T-helper 2 cell treated with Interferon-gamma antibody and Interleukin-4, amounts not matched to agents 100 ng/mL and 5 ng/mL, for 36 hours (primary cell): ENCODE data around the gene ARMC9. TPM values are rescaled to one million over a fixed set of nuclear protein-coding genes. Genes with fewer than 3 reads are reported as not detected.

Experiments used
- intact Hi-C: fragments of 100-400 bp; cut with micrococcal nuclease; formaldehyde crosslinking; loops from one replicate; pipeline ENCODE4 v1.15.1; 2023
- total RNA-seq: library from RNA; stranded (reverse); gene quantifications from 2 replicates; pipeline ENCODE4 v1.2.3, GENCODE V29; 2022

ARMC9 gene
- total RNA-seq, 1 donor from 2014 or later, result 0.50 TPM

DNA sequence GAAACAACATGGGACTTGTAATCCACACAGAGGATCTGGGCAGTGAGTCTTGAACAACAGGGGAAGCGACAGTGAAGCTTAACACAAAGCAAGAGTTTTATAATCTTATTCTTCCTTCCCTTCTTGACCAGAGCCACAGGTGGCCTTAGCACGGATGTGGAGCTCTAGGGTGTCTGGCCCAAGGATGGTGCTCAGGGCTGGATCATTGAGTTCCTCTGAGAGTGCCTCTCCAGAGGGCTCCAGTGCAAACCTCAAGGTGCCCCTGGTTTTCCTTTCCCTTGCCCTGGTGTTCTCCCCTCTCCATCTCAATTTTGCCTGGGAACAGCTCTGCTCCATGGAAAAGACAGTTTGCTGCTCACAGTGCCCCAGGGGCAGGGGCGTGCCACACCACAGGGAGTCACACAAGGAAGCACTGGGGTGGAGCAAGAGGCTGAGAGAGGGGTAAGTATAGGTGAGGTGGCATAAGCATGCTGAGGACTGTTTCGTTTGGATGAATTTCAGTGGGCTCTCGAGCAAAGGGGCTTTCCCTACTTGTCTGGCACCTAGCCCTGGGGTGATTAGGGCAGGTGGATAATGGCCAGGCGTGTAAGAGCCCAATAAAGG lies 108.5 kb downstream of the ARMC9 start:
- intact Hi-C loops, result no loop called here

DNA sequence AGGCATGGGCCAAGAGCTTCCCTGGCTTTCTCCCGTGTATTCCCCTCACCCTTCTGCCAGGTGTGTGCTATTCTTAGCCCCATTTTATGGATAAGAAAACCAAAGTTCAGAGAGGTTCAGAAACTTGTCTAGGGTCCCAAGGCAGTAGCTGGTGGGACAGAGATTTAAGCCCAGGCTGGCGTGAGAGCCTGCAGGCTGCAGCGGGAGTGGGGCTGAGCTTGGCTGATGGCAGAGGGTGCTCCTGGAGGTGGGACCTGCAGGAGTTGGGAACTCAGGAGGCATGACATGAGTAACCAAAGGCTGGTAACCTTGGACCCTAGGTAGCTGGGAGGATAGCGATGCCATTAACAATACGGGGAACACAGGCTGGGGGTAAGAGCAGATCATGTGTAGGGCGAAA lies 109.8 kb downstream of the ARMC9 start:
- intact Hi-C loops, result no loop called here

DNA sequence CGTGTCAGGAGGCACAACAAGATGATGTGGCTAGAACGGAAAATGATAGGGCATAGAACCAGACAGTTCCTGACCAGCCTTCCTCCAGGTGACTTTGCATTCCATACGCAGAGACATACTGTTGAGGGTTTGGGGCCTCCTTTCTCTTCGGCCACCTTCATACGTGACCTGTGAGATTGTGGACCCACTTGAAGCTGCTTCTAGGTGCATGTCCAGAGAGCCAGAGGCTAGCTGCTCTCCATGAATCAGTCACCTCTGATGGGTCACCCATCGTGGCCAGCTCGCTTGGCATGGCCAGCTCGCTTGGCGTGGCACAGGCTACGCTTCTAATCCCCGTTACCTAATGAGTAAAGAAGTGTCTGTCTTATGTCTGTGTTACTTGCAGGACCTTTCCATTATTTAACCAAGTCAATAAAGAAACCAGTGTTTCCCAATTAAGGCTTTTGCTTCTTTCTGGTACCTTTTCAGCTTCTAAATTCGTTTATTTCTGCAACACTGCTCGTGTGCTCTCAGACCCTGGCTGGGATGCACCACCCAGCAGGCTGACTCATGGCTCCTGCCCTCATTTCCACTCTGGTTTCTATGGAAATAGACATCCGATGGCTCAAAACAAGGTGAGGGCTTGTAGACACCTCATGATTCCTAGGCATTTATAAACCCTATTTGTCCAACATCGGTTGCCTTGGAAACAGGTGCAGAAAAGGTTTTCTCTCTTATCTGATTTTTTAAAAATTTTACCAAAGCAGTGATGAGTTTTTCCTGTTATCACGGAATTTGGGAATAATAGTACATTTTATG lies 110.4 kb downstream of the ARMC9 start:
- intact Hi-C loops, result no loop called here

DNA sequence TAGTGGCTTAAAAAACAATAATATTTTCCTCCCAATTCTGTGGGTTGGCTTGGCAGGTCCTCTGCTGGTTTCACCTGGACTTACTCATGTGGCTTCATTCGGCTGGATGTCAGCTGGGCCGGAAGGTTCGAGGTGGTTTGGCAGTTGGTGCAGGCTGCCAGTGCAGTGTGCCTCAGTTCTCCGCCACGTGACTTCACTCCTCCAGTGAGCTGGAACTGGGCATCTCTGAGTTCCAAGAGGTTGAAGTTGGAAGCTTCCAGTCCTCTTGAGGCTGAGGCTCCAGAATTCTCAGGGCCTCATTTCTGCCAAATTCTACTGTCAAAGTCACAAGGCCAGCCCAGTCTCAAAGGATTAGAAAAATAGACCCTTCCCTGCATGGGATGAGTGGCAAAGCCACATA lies 113.6 kb downstream of the ARMC9 start:
- intact Hi-C loops, result no loop called here

DNA sequence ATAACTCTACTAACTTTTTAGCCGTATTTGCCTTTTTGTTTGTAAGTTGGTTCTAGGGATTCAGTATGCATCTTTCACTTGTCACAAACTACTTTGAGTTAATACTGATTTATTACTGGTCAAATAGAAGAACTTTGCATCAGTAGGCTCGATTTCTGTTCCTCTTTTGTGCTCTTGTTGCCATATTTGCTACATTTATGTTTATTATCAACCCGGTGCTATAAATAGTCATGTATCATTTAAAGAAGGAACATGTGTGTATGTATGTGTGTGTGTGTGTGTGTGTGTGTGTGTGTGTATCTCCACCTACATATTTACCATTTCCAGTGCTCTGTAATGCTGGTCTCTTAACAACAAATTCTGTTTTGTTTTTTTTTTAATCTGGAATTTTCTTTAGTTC lies 117.5 kb downstream of the ARMC9 start:
- intact Hi-C loops, result no loop called here

DNA sequence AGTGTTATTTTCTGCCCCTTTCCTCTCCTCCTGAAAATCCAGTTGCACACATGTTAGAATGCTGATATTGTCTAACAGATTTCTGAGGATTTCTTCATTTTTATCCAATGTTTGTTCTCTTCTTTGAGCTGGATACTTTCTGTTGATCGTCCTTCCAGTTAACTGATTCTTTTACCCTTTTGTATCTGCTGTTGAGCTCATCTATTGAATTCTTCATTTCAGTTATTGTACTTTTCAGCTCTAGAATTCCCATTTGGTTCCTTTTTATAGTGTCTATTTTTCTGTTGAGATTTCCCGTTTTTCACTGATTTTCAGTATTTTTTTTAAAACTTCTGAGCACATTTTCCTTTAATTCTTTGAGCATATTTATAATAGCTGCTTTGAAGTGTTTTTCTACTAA lies 119.1 kb downstream of the ARMC9 start:
- intact Hi-C loops, result no loop called here

DNA sequence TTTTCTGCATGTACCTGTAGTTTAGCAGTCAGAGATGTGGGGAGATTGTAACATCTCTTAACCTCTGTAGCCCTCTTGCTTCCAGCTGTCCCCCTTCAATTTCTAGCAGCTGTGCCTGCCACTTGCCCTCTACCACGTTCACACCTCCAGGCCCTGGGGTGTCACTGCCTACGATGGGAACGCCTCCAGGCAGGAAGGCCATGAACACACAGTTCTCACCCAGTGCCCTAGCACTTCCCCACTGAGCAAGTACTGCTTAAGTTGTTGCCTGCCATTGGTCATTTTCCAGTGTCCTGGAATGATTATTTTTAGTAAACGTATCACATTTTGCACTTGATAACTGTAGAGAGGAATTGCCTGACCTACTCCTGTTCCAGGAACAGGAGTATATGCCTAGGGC lies 120.0 kb downstream of the ARMC9 start:
- intact Hi-C loops, result no loop called here

DNA sequence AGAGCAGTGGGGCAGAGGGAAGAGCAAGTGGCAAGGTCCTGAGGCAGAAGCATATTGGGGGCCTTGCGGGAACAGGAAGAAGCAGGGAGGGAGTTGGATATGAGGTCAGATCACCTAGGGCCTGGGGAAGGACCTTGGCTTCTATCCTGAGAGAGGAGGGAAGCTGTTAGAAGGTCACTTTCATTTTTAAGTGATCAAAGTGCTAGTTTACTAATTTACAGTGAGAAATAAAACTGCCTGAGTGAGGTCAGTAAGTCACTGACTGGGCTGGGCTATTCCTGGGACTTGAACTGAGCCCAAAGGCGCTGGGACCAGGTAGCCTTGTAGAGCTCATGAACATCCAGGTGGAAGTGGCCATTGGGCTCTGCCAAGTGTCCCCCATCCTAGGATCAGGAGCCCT lies 120.5 kb downstream of the ARMC9 start:
- intact Hi-C loops, result no loop called here

DNA sequence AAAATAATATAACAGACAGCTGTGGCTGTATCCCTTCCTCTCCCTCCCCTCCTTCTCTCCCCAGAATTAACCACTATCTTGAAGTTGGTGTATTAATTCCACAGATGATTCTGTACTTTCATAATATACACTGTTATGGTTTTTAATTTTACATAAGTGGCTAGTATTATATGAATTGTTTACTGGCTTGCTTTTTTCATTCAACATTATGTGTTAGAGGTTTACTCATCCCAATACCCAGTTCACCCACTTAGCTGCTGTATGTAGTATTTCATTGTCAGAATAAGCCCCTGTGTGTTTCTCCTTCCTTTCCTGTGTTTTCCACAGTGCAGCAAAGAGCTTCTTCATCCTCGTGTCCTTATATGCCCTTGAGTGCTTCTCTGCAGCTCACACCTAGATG lies 121.4 kb downstream of the ARMC9 start:
- intact Hi-C loops, result no loop called here

DNA sequence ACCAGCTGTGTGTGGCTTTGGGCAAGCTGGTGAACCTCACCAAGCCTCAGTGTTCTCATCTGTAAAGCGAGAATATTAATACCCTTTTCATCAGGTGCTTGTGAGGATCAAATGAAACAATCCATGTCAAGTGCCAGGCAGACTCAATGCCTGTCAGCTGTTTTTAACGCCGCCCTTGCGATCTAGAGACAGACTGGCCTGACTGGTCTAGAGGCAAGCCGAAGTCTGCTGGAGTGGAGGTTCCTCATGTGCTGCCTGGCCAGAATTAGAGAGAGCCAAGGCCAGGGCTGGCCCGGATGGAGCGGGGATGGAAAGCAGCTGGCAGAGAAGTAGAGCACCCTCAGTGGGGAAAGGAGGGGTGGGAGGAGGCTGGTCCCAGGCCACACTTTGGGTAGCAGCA lies 122.6 kb downstream of the ARMC9 start:
- intact Hi-C loops, result no loop called here

DNA sequence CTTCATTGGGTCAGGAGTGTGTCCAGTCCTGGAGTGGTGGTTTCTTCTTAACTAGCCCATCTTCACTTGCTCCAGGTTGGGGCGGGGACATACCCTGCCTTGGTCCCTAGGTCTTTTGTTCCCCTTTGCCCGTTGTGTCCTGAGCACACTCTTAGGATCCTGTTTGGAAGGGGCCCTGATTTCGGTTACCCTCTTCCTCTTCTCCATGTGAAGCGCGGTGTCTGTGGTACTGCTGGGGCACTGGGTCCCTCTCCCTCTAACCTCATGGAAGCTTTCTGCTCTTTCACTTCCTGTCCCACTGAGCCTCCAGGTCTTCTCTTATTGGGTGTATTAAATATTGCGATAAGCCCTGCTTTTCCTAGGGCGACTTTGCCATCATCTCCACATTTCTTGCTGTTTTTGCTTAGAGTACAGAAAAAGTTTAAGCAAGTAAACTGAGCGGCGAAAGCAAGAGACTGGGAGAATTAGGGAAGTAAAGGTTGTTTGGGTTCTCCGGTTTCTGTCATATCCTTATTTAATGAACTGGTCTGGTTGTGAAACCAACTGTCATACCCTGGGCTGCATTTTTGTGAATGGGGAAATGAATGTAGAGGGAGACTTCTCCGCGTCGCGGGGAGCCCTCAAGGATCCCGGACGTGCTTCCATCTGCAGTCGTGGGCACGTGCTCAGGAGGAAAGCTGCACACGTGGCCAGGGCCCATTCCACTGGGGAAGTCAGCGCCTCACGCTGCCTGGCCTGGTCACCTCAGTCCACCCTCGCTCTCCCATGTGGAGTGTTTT lies 123.3 kb downstream of the ARMC9 start:
- intact Hi-C loops, result no loop called here

DNA sequence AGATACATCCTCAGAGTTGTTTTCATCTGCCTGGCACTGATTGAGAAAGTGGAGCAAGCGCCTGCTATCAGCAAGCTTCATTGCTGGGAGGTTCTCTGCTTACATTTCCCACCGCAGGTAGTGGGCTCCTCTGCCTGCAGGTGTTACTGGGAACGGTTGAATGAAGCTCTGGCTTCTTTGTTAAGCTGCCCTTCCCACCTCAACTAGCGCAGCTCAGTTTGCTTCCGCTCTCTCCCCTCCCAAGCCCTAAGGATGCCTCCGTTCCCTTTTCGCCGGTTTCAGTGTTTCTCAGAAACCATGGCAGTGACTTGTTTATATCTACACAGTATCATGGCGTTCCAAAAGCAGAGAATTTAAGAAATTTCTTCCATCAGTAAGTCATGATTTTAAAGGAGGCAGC lies 124.9 kb downstream of the ARMC9 start:
- intact Hi-C loops, result no loop called here

DNA sequence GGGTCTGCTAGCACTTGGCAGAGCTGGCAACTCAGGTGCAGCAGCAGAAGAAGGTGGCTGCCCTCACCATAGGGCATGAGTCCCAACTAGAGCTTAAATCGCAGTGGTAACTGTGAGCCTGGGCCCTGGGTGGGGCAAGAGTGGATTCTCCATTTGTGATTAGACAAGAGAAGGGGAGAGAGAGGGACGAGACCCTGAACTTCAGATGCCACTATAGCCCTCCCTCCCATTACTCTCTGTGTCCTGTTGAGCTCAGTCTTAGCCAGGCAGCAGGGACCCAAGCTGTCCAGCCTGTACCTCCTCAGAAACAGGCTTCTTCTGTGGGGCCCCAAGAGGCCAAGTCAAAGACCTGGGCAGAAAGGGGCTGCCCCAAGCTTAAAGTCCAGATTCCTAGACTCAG lies 127.4 kb downstream of the ARMC9 start:
- intact Hi-C loops, result no loop called here

DNA sequence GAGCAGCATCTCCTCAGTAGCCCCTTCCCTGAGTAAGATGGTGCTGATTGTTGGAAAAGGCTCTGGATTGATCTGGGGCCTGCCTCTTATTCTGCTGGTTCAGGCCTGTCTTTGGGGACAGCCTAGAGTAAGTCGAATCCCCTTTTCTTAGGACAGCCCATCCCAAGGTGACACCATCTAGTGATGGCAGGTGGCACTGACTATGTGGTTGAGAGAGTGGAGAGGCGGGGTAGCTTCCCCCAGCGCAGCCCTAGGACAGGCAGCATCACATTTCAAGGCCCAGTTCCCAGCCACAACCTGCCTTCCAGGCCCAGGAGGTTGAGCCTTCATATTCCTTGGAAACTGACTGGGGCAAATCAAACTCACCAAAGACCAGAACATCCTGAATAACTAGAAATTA lies 128.0 kb downstream of the ARMC9 start:
- intact Hi-C loops, result no loop called here

DNA sequence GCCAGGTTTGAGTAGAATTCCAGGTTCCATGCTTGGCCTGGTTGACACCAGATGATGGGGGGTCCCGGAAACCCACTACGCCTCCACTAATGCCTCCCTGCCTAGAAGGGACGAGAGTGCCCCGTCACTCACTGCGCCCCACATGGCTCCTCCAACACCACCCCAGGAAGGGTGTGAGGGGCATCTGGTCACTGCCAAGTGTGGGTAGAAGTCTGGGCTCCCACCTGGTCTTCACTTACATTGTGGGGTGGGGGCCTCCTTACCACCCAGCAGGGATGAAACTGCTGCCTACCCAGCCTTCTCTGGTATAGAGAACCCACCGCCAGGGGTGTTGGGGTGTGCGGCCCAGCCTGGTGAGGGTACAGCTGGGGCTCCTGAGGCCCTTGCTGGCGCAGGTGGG lies 131.9 kb downstream of the ARMC9 start:
- intact Hi-C loops, result no loop called here

DNA sequence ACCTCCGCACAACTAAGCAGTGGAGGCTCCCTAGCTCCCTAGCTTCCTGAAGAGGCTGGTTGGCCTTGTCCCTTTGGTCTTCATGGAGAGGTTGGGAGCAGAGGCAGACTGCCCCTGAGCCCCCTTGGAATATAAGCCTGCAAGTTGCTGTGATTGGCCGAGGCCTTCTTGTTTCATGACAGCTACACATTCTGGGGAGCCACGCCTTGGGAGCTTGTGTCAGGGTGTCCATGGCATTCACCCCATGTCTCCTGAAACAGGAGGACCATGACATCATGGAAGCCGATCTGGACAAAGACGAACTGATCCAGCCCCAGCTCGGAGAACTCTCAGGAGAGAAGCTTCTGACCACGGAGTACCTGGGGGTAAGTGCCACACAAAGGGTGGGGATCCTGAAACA lies 133.1 kb downstream of the ARMC9 start:
- intact Hi-C loops, result no loop called here

DNA sequence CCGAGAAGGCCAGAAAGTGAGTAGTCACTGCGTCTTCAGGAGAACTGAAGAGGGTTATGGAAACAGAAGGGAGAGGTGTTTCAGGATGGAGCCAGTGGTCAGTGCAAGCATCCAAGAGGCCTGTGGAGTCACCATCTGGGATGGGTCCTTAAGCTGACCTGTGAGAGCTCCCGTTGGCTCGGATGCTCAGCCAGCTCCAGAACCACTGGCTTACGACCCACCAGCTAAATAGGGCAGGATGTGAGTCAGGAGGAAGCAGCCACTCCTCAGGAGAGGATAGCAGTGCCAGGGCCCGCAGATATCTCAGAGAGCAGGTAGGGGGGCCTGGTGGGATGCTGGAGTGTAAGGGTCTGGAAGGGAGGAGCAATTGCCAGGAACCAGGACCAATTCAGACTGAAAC lies 134.0 kb downstream of the ARMC9 start:
- intact Hi-C loops, result no loop called here

DNA sequence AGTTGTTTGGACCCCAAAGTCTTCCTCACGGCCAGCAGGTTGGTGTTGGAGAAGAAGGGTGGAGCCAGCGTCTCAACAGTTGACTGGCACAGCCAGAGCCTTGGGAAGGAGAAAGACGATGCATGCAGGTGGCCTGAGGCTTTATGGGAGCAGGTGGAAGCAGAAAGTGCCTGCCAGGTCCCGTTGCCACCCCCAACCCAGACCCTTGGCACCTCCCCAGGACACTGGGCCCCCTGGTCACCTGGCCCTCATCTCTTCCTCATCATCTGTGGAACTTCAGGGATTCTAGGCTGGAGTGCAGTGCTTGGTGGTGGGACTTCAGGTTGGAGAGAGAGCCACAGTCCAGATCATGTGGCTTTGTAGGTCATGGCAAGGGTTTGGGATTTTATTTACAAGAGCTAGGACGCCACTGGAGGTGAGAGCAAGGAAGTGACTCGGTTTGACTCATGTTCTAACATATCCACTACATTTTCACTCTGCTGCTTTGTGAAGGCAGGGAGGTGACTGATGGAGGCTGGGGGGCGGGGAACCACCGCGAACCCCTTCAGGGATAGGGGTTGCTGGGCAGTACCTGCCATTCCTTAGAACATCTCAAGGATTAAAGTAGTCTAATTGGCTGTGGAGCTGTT lies 134.6 kb downstream of the ARMC9 start:
- intact Hi-C loops, result no loop called here

DNA sequence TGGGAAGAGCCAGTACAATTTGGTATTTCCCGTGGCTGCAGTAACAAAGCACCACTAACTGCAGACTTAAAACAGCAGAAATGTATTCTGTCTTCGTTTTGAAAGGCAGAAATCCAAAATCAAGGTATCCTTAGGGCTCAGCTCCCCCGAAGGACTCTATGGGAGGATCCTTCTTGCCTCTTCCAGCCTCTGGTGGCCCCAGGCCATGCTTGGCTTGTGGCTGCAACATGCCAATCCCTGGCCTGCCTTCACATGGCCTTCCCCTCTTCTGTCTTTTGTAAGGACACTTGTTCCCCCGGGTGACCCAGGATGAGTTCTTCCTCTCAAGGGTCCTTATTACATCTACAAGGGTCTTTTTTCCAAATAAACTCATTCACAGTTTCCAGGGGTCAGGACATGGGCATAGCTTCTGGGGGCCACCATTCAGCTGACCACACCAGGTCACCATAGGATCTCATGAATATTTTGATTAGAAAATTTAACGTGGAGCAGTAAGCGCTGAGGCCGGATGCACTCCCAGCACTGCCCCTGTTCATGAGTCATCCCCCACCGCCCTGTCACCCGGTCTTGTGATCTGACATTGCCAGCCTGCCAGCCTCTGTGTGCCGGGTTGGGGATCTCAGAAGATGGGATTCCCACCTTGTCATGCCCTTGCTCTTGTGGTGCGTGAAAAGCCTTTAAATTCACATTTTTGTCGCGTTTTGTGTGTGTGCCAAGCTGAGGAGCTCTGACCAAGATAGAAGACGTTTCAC lies 135.9 kb downstream of the ARMC9 start:
- intact Hi-C loops, result no loop called here

DNA sequence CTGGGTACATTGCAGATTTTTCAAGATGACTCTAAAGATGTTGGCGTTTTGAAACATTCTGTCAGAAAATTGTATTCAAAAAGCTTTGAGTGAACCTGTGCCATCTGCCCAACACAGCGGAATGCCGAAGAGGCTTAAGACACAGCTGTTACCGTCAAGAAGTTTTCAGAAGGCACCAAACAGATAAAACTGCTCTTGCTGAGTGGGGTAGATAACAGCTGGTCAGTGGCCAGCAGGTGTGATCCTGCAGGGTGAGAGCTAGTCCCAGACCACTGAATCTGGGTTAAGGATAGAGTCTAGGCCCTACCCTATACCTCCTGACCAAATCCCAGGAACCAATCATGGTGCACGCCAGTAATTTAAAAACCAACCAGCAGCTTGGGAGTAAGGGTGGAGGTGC lies 136.6 kb downstream of the ARMC9 start:
- intact Hi-C loops, result no loop called here

DNA sequence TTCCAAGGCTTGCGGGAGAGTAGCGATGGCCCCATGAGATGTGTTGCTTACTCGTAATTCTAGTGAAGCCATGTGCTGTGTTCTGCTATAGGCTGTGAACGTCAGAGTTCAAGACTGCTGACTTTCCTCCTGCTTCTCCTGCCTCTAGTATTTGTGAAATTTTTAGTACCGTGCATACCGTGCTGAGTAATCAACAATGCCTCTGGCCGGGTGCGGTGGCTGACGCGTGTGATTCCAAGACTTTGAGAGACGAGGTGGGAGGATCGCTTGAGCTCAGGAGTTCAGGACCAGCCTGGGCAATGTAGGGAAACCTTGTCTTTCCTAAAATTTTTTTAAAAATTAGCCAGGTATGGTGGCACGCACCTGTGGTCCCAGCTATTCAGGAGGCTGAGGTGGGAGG lies 137.2 kb downstream of the ARMC9 start:
- intact Hi-C loops, result no loop called here
